ENCODE data around the gene PTPRT.

The PTPRT gene

GRCh38 chr20:42093542-42094440 is 1095.9 kb downstream of the PTPRT start:
- no peak for DNase-seq

GRCh38 chr20:42093041-42093440 is 1096.7 kb downstream of the PTPRT start:
- DNase-seq = no peak

GRCh38 chr20:42085366-42085765 is 1104.3 kb downstream of the PTPRT start:
- no peak for DNase-seq

DNA sequence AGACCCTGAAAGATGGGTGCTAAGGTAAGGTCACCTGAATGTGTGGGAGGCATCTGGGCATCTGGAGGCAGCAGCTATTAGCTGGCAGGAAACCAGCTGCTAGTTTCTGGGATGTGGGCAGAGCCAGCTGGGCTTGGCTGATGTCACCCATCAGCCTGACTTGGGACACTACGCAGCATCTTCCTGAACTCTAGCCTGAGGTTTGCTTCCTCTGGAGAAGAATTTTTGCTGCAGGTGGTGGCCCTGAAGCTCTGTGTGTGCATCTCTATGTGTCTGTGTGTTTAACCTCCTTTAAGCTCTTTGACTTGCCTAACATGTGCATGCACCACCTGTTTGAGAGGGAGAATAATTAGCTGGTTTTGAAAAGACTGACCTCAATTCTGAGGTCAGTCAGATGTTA is 1106.4 kb downstream of the PTPRT start:
- DNase-seq = no peak

DNA sequence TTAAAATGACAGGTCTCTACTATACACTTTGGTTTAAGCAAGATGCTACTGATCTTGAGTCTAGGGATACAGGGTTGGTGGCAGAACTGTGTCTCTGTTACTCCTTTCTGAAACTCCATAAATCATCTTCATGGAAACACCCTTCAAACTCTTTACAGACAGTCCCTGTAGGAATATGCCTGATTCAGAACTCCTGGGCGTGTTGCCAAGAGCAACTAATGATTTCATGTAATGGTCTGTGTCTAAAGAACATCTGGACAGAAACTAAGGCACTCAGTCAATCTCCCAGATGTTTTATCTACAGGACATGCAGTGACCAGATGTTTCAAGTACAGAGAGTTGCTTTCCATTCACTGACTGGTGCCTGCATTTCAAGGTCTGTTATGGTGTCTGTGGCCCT is 1107.1 kb downstream of the PTPRT start:
- no peak for DNase-seq

- no peak for DNase-seq
These were observed 1108.8 kb downstream of the PTPRT start for GRCh38 chr20:42080956-42081355.

DNA sequence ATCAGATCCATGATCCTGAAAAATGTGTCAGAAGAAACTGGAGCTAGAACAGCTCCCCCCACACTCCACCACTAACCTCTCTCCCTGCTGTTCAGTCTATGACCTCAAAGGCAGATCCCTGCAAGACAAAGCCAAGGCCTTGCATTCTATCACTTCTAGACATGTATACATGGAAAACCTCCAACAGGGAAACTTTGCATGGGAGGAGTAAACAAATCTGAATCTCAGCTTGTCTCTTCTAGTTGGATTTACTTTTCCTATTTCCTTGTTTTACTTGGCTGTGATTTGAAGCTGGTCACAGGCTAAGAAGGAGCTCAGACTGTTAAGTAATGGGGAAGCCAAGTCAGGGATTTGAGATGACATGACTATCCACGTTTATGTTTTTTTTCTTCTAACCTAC is 1114.8 kb downstream of the PTPRT start:
- no peak for DNase-seq

DNA sequence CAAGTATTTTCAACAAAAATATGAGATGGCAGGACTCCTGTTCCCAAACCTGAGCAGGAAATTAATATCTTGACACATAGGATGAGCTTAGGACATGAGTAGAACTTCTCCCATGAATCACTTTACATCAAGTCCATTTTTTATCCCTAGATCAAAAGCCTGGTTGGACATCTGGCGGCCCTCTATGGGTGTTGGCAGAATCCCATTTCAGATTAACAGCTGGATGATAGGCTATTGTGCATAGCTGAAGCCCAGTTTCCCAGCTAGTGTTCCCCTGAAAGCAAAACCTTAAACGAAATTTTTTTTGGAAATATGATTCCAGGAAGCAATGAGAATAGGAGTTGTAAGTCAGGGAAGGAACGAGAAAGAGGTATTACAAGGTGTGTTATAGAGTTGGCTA is 1122.1 kb downstream of the PTPRT start:
- DNase-seq = no peak

DNA sequence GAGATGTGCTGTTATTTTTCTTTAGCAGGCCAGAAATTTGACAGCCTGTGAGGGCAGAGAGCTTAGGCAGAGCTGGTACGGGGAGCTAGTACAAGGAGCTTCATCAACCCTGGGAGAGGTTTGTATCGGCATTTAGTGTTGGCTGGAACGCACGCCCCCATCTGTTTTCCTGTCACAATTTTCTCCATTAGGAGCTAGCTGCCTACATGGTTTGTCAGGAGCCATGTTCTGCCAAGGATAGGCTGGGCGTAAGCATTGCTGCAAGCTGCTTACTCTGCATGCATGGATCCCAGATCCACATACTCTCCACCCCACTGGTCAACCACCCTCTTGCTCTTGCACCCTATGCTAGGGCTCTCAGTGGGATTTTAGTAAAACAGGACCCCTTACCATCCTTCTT is 1122.5 kb downstream of the PTPRT start:
- no peak for DNase-seq

DNA sequence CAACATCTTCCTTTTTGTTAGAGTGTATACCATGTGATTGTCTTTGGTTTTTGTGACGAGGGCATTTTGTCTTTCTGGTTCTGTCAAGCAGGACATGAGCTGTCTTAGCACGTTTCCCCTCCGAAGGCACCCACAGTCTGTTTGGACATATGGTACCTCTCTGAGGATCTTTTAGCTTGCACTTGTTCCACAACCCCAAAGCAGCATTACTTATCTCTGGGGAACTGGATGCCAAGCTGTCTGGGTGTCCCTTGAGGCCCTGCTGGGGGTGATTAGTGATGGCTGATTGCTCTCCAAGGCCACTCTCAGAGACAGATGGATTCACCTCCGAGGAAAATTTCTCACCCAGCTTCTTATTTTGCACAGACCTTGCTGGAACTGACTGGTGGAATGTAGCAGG is 1126.6 kb downstream of the PTPRT start:
- DNase-seq = no peak

GRCh38 chr20:42053350-42053749 is 1136.4 kb downstream of the PTPRT start:
- no peak for DNase-seq

DNA sequence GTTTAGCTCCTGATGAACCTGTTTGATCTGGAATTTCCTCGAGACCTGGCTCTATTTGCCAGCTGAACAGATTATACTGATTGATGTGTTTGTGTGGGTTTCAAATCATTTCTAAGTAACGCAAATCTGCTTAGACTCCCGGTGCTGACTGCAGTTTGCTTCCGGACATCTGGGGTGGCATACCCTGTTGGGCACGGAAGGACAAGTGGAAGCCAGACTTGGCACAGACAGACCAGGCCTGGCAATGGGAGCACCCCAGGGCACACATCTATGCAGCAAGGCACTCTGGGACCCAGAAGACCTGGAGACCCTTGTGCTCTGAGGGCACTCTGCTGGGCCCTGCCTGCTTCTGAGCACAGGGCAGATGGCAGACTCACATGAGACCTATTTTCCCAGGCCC is 1137.8 kb downstream of the PTPRT start:
- DNase-seq = no peak

- DNase-seq = no peak
These were observed 1143.2 kb downstream of the PTPRT start for GRCh38 chr20:42046371-42047085.

GRCh38 chr20:42043921-42044320 is 1145.8 kb downstream of the PTPRT start:
- no peak for DNase-seq

DNA sequence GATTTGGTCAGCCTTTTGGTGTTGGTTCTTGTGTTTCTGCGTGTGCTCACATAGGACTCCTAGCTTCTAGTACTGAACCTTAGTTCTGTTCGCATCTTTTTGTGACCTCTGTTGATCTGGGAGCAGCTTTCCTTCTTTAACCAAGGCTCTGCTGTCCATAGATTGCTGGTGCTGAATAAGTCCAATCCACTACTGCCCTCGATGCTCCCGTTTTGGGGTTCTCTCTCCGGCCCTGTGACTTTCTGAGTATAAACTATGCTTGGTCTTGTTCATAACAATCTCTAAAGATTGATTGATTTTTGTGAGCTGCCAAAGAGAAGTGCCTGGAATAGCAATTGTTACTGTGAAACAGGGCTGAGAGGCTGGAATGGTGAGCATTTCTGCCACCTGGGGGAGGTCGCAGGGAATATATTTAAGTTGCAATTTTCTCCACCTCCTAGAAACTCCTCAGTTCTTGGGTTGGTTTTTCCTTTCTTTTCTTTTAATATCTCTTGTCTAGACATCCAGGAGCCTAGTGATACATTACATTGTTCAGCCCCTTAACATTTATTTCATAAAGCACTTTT is 1148.6 kb downstream of the PTPRT start:
- DNase-seq = no peak

DNA sequence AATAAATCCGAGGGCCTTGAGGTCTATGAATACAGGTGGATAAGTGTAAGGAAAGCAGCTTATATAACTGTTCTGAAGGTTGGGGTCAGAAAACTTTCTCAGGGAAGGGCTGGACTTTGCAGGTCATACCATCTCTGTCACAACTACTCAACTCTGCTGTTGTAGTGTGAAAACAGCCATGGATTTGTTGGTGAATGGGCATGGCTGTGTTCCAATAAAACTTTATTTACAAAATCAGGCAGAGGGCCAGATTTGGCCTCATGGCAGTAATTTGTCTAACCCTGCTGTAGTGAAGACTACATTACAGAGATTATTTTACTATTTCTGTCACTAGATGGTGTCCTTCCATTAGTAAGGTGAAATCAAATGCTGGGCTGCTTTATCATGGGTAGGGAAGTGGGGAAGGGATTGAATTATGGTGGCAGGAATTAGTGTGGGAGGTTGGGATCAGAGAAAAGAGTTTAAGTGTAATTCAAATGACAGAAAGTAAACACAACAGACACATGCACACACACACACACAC is 1161.9 kb downstream of the PTPRT start:
- DNase-seq = no peak

GRCh38 chr20:42026599-42026998 is 1163.1 kb downstream of the PTPRT start:
- no peak for DNase-seq

DNA sequence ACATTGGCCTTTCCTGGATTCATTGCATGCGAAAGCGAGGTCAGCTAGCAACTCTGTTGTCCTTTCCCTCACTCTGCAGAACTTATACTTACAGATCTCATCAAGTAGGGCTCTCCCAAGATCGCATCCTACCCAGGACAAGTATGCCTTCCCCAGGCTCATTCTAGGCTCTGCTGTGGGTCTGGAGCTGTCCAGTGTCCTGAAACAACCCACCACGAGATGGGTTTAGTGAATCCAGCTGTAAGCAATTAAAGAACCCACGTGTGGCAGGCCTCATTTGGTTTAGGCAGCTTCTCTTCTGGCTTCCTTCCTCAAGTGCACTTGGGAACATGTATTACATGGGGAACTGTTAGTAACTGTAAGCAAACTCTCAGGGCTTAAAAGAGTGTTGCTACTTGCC is 1165.1 kb downstream of the PTPRT start:
- no peak for DNase-seq
